ENCODE results near the gene CNR2.

The CNR2 gene

GRCh38 chr1:23872421-23872820 lies 40.7 kb downstream of the CNR2 start:
- no peak for DNase-seq (ENCODE audit: low read depth, low spot score)
- H3K4me3 ChIP-seq (ENCODE audit: low read depth, low read length), result no peak overlapping the region
- in situ Hi-C loops (cut with HindIII; ENCODE audit: low sequenced_read_pairs), result no loop called here
- TF ChIP-seq CTCF (IDR thresholded peaks at IDR 0.05; ENCODE audit: low read depth, low read length), result no peak

GRCh38 chr1:23869051-23869450 lies 44.1 kb downstream of the CNR2 start:
- no peak for DNase-seq (ENCODE audit: low read depth, low spot score)
- no peak overlapping the region for H3K4me3 ChIP-seq (ENCODE audit: low read depth, low read length)

GRCh38 chr1:23868557-23869016 lies 44.6 kb downstream of the CNR2 start:
- no peak for TF ChIP-seq CTCF (IDR thresholded peaks at IDR 0.05; ENCODE audit: low read depth, low read length)
- no peak for DNase-seq (ENCODE audit: low read depth, low spot score)
- peak overlapping the region; percentile 71 for H3K4me3 ChIP-seq (ENCODE audit: low read depth, low read length)
- in situ Hi-C loops (cut with HindIII; ENCODE audit: low sequenced_read_pairs), result no loop called here

More at GRCh38 chr1:23869051-23869450, 44.1 kb downstream of the CNR2 start:
- in situ Hi-C loops (cut with HindIII; ENCODE audit: low sequenced_read_pairs), result no loop called here
- no peak for TF ChIP-seq CTCF (IDR thresholded peaks at IDR 0.05; ENCODE audit: low read depth, low read length)

- in situ Hi-C loops (cut with HindIII; ENCODE audit: low sequenced_read_pairs), result no loop called here
- peak; percentile 96 for TF ChIP-seq CTCF (IDR thresholded peaks at IDR 0.05; ENCODE audit: low read depth, low read length)
- DNase-seq (ENCODE audit: low read depth, low spot score), result peak; percentile 88
- H3K4me3 ChIP-seq (ENCODE audit: low read depth, low read length), result peak within 1 kb of the TSS; percentile 71
Observed at GRCh38 chr1:23867895-23868556, 45.1 kb downstream of the CNR2 start, which contains the start of gene FUCA1. Gene FUCA1 (minus strand): TSS chr1:23868290. CDS start chr1:23868286, 4 bp downstream.

- no peak for TF ChIP-seq CTCF (IDR thresholded peaks at IDR 0.05; ENCODE audit: low read depth, low read length)
- H3K4me3 ChIP-seq (ENCODE audit: low read depth, low read length), result peak overlapping the region; percentile 71
- DNase-seq (ENCODE audit: low read depth, low spot score), result no peak
- in situ Hi-C loops (cut with HindIII; ENCODE audit: low sequenced_read_pairs), result no loop called here
Observed at GRCh38 chr1:23867542-23867894, 45.6 kb downstream of the CNR2 start.

- in situ Hi-C loops (cut with HindIII; ENCODE audit: low sequenced_read_pairs), result no loop called here
- no peak overlapping the region for H3K4me3 ChIP-seq (ENCODE audit: low read depth, low read length)
- DNase-seq (ENCODE audit: low read depth, low spot score), result peak; percentile 88
- TF ChIP-seq CTCF (IDR thresholded peaks at IDR 0.05; ENCODE audit: low read depth, low read length), result no peak
Observed at GRCh38 chr1:23865543-23865930, 47.6 kb downstream of the CNR2 start.
